Gastrocnemius medialis (tissue), 4 donors: ENCODE data around the gene HPS1. TPM values are rescaled to one million over a fixed set of nuclear protein-coding genes. Genes with fewer than 3 reads are reported as not detected.

Experiments
- ATAC-seq, 2 donors: fragments of 150-250 bp; one replicate each; pipeline ENCODE4 v1.9.1; 2016
- DNase-seq, 2 donors: peaks; one replicate each; pipeline ENCODE4 v3.0.0-alpha.2; 2019
- H3K27ac ChIP-seq, 4 donors: fragments of 200-600 bp; sonication (generic); 1 replicate in 1 of 4; 2 replicates in 3 of 4; pipeline ENCODE4 v1.5.1; 2016 to 2018; ENCODE audit warnings: mild to moderate bottlenecking in 2 of 4, moderate library complexity in 1 of 4
- H3K27me3 ChIP-seq, 3 donors: fragments of 200-600 bp; sonication (generic) in 2 of 3; 1 replicate in 1 of 3; 2 replicates in 2 of 3; pipeline versions ENCODE4 v1.5.1 to v1.6.0; 2016 to 2019; ENCODE audit warnings: mild to moderate bottlenecking in 1 of 3, moderate library complexity in 1 of 3
- H3K36me3 ChIP-seq, 2 donors: fragments of 200-600 bp; sonication (generic) in 1 of 2; one replicate each; pipeline ENCODE4 v1.5.1; 2017 to 2018
- H3K4me1 ChIP-seq, 2 donors: fragments of 200-600 bp; sonication (generic) in 1 of 2; one replicate each; pipeline ENCODE4 v1.5.1; 2016 to 2017; ENCODE audit warnings: mild to moderate bottlenecking in 2 of 2
- H3K4me3 ChIP-seq, 4 donors: fragments of 200-600 bp; sonication (generic) in 3 of 4; 1 replicate in 1 of 4; 2 replicates in 3 of 4; pipeline ENCODE4 v1.5.1; 2016 to 2019; ENCODE audit warnings: mild to moderate bottlenecking in 2 of 4
- H3K9me3 ChIP-seq, 3 donors: fragments of 200-600 bp; sonication (generic) in 2 of 3; 1 replicate in 1 of 3; 2 replicates in 2 of 3; pipeline ENCODE4 v1.5.1; 2016 to 2019
- CTCF ChIP-seq, 5 experiments: fragments of 450-650 bp in 3 of 5; fragments of 200-600 bp in 2 of 5; sonication (generic) in 2 of 5; IDR thresholded peaks in 4 of 5; conservative IDR thresholded peaks in 1 of 5; 1 replicate in 4 of 5; 2 replicates in 1 of 5; pipeline ENCODE4 v1.5.1; 2016 to 2019; ENCODE audit warnings: antibody characterized with exemption in 5 of 5, mild to moderate bottlenecking in 3 of 5, moderate library complexity in 3 of 5
- POLR2A ChIP-seq, 2 donors: fragments of 450-650 bp; IDR thresholded peaks; one replicate each; pipeline ENCODE4 v1.6.1; 2017; ENCODE audit warnings: antibody characterized with exemption in 2 of 2, mild to moderate bottlenecking in 2 of 2, moderate library complexity in 2 of 2
- in situ Hi-C, 4 donors: fragments of 200-750 bp; cut with MboI; loops; one replicate each; pipeline versions ENCODE4 v1.15.0 to v1.8.0; 2017; ENCODE audit warnings: low sequenced_read_pairs in 4 of 4
- intact Hi-C: fragments of 100-400 bp; cut with DNase I; formaldehyde crosslinking; loops from one replicate; pipeline ENCODE4 v1.15.1; 2023; ENCODE audit warnings: low total_unique reads
- total RNA-seq, 4 donors: library from RNA; depleted of rRNA; stranded (reverse); fragments of >200 nt; gene quantifications; one replicate each; pipeline versions ENCODE4 v1.1.0 to v1.2.3, GENCODE V29; 2016

HPS1 gene
- total RNA-seq, 4 donors from 2014 or later: 10.6 to 26.0 (median 18.3) TPM

GRCh38 chr10:98436704-98437103, 10.0 kb downstream of the HPS1 start:
- TF ChIP-seq POLR2A (IDR thresholded peaks at IDR 0.05): no peak
- no peak for TF ChIP-seq CTCF (IDR thresholded peaks at IDR 0.05 in 4 of 5, conservative IDR thresholded peaks at IDR 0.05 in 1 of 5)
- no peak for ATAC-seq

GRCh38 chr10:98435178-98435577, 11.6 kb downstream of the HPS1 start:
- no peak for DNase-seq
- no peak overlapping the region for H3K4me3 ChIP-seq
- no peak overlapping the region for H3K27ac ChIP-seq
- intact Hi-C loops: no loop called here
- ATAC-seq: no peak
- no peaks in the 10 kb centered on the region for H3K27me3 ChIP-seq
- H3K4me1 ChIP-seq: no peaks in the 10 kb centered on the region
- TF ChIP-seq CTCF (IDR thresholded peaks at IDR 0.05 in 4 of 5, conservative IDR thresholded peaks at IDR 0.05 in 1 of 5) (no peak), POLR2A (IDR thresholded peaks at IDR 0.05) (no peak)
- in situ Hi-C loops: loop anchor here in 1 of 4 donors (25.0 kb wide), 1 partner anchor 173 kb away; the partner anchor contains the start of gene LOXL4
- peaks cover 4 to 54% of the 10 kb centered on the region in 2 donors for H3K36me3 ChIP-seq
- H3K9me3 ChIP-seq: no peaks in the 10 kb centered on the region

More at GRCh38 chr10:98436704-98437103, 10.0 kb downstream of the HPS1 start:
- Histone ChIP-seq H3K27ac (no peak overlapping the region), H3K9me3 (no peaks in the 10 kb centered on the region), H3K4me3 (no peak overlapping the region), H3K36me3 (peaks cover 4 to 49% of the 10 kb centered on the region in 2 donors), H3K27me3 (no peaks in the 10 kb centered on the region), H3K4me1 (no peaks in the 10 kb centered on the region)
- intact Hi-C loops (no loop called here), in situ Hi-C loops (loop anchor here in 1 of 4 donors (25.0 kb wide), 1 partner anchor 174 kb away; the partner anchor contains the start of gene LOXL4)
- no peak for DNase-seq

GRCh38 chr10:98433881-98434732, 12.6 kb downstream of the HPS1 start:
- Histone ChIP-seq H3K9me3 (no peaks in the 10 kb centered on the region), H3K4me3 (no peak overlapping the region), H3K36me3 (peaks cover 4 to 52% of the 10 kb centered on the region in 2 donors), H3K27me3 (no peaks in the 10 kb centered on the region), H3K4me1 (no peaks in the 10 kb centered on the region), H3K27ac (no peak overlapping the region)
- in situ Hi-C loops: loop anchor here in 1 of 4 donors (25.0 kb wide), 1 partner anchor 172 kb away; the partner anchor contains the start of gene LOXL4
- no peak for TF ChIP-seq POLR2A (IDR thresholded peaks at IDR 0.05)
- TF ChIP-seq CTCF (IDR thresholded peaks at IDR 0.05 in 4 of 5, conservative IDR thresholded peaks at IDR 0.05 in 1 of 5): no peak
- intact Hi-C loops: no loop called here
- ATAC-seq: no peak
- DNase-seq: no peak

- no peak for DNase-seq
- no peaks in the 10 kb centered on the region for H3K9me3 ChIP-seq
- no peak overlapping the region for H3K4me3 ChIP-seq
- in situ Hi-C loops: loop anchor here in 1 of 4 donors (25.0 kb wide), 1 partner anchor 171 kb away; the partner anchor contains the start of gene LOXL4
- H3K27me3 ChIP-seq: no peaks in the 10 kb centered on the region
- intact Hi-C loops: no loop called here
- peaks cover 4 to 51% of the 10 kb centered on the region in 2 donors for H3K36me3 ChIP-seq
- no peak overlapping the region for H3K27ac ChIP-seq
- ATAC-seq: no peak
- no peaks in the 10 kb centered on the region for H3K4me1 ChIP-seq
- no peak for TF ChIP-seq CTCF (IDR thresholded peaks at IDR 0.05 in 4 of 5, conservative IDR thresholded peaks at IDR 0.05 in 1 of 5)
These were observed 13.4 kb downstream of the HPS1 start for GRCh38 chr10:98433371-98433770.
